ENCODE results near the gene EFHC1.
A peak's percentile ranks its signal among the peaks of the same experiment; 100 is the strongest.

The EFHC1 gene

GRCh38 chr6:52517502-52518278 lies 97.5 kb downstream of the EFHC1 start:
- DNase-seq, result peak in 41 of 51 donors; percentile 3 to 88 (median 38)

GRCh38 chr6:52518279-52518945 lies 98.3 kb downstream of the EFHC1 start:
- no peak for DNase-seq

- DNase-seq, result no peak
Observed at GRCh38 chr6:52519618-52520017, 99.5 kb downstream of the EFHC1 start.

DNA sequence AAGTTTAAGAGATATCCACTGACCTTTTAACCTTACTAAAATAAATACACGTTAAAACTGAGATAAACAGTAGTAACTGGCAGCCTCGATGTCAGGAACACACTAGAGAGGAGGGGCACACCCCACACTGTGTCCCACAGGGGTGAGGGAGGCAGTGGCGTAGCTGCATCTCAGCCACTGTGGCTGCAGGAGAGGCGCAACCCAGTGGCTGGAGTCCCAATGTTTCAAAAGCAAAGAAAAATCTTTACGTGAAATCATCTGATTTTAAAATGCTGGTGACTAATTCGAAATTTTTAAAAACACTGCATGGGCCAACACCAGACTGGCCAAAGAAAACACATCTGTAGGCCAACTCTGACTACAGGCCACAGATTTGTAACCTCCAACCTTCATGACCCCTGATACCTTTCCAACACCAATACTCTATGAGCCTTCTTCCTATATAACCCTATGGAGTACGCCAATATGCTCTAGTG lies 102.0 kb downstream of the EFHC1 start:
- no peak for DNase-seq

- no peak for DNase-seq
Observed at GRCh38 chr6:52522655-52523054, 102.5 kb downstream of the EFHC1 start.

GRCh38 chr6:52523378-52524142 lies 103.4 kb downstream of the EFHC1 start:
- DNase-seq, result no peak

GRCh38 chr6:52524918-52525317 lies 104.8 kb downstream of the EFHC1 start:
- DNase-seq, result no peak

- no peak for DNase-seq
Observed at GRCh38 chr6:52526634-52527033, 106.5 kb downstream of the EFHC1 start.

DNA sequence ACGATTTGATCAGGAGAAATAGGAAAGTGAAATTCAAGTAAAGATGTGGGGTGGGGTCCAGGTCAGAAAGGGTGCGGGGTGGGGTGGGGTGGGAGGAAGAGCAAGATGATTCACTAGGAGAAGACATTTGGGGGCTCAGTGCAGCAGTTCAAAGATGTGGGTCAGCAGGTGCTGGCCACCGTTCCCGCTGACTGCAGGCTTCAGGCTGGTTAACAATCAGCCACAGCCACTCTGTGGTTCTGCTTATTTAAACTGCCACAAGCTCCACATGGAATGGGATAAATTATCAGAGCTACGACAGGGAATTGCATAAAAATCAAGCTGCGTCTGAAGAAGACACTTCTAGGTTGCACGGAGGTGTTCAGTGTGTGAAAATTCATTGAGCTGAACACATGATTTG lies 107.3 kb downstream of the EFHC1 start:
- no peak for DNase-seq

- no peak for DNase-seq
Observed at GRCh38 chr6:52529311-52529710, 109.2 kb downstream of the EFHC1 start.

GRCh38 chr6:52530351-52530750 lies 110.2 kb downstream of the EFHC1 start:
- no peak for DNase-seq

- no peak for DNase-seq
Observed at GRCh38 chr6:52531396-52531795, 111.3 kb downstream of the EFHC1 start.

GRCh38 chr6:52531834-52532233 lies 111.7 kb downstream of the EFHC1 start:
- no peak for DNase-seq

- no peak for DNase-seq
Observed at GRCh38 chr6:52532457-52532856, 112.3 kb downstream of the EFHC1 start.

DNA sequence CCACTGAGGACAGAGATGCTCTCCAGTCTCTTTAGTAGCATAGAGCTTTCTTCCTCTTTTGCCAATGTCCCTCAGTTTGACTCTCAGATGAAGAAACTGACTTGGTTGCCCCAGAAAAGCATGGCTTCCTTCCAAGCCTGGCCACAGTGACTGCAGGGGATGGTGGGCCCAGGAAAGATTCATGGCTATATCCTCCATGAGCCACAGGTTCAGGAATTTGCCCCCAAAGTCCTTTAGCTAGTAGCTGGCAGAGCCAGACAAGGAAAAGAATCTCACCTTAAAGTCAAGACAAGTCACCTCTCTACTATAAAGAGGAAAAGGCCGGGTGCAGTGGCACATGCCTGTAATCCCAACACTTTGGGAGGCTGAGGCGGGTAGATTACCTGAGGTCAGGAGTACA lies 113.3 kb downstream of the EFHC1 start:
- no peak for DNase-seq

DNA sequence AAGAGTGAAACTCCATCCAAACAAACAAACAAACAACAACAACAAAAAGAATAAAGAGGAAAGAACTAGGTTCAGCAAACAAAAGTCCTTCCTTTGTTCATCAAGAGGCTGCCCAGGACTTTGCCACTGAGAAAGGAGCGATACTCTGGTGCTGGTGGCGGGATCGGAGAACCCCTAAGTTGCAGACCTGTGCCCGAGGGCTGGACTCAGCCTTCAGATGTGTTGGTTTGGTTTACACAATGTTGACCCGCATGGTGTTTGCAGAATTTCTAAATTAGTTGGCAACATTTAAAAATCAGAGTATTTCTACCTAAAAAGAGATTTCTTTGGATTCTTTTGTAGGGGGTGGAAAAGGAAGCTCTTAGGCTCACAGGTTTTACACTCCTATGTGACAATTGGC lies 114.2 kb downstream of the EFHC1 start:
- no peak for DNase-seq

GRCh38 chr6:52534966-52535390 lies 114.8 kb downstream of the EFHC1 start:
- no peak for DNase-seq

GRCh38 chr6:52535711-52536423 lies 115.7 kb downstream of the EFHC1 start:
- no peak for DNase-seq

DNA sequence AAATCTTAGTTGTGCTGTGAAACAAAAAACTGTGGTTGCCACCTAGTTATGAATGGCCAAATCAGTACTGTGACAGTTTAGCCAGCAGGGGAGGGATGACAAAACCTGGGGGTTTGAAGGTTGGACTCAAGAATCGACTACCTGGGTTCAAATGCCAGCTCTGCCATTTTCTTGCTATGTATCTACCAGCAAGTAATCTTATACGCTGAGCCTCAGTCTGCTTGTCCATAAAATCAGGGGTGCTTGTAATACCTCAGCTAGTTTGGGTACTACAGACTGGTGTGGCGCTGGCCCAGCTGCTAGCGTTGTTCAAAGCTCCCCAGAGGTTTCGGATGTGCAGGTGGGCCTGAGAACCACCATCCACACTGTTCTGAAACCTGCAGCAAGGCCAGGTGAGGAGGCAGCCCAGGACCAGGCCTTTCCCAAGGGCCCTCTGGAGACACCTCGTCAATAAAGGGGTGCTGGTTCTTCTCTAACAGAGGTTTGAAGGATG lies 116.3 kb downstream of the EFHC1 start:
- DNase-seq, result no peak

DNA sequence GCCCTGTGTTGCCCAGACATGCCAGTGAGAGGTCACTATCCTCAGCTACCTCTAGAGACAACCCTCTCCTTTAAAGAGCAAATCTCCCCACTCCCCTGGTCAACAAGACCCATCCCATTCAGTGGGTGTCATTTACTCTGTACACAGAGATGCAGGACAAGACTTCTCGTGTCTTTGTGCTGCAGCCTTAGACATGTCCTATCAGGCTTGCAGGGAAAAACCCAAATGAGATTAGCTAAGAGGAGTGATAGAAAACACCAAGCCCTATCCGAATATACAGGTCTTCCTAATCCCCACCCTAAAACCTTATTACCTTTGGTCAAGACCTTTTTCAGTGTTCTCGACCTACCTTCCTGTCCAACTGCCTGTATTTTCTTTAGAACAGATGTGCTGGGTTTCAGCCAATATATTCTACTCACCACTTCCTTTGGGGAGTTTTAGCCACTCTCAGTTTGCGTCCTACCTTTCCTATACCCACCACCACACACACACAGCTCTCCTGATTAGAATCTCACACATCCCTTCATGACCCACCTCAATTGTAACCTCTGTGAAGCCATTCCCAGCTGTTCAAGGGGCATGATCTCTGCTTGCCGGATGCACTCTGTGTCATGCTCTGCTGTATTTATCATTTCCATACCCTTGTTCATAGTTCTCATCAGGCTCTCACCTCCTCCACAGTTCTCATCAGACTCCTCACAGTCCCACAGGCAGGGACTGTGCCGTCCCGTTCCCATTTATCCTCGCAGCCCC lies 117.0 kb downstream of the EFHC1 start:
- no peak for DNase-seq

All from hypothalamus (tissue), 51 donors.